Activated T-cell treated with anti-CD3 and anti-CD28 coated beads for 48 hours (primary cell): ENCODE data around the gene ATP8B2.
"Not testable (repeated sequence)": the region's sequence is repeated elsewhere in the genome, so short reads cannot be mapped to it uniquely, and the experiment has no call there.

Experiments used
- DNase-seq: peaks from one replicate; pipeline ENCODE4 v3.0.0-alpha.2; 2020; ENCODE audit warnings: low read depth

The ATP8B2 gene

GRCh38 chr1:154347961-154348360 is 22.6 kb downstream of the ATP8B2 start:
- no peak for DNase-seq

- no peak for DNase-seq
Observed at GRCh38 chr1:154348429-154349076, 23.2 kb downstream of the ATP8B2 start.

GRCh38 chr1:154349121-154349520 is 23.8 kb downstream of the ATP8B2 start:
- DNase-seq, result no peak

GRCh38 chr1:154350383-154350782 is 25.1 kb downstream of the ATP8B2 start:
- DNase-seq, result no peak

GRCh38 chr1:154351363-154352068 is 26.2 kb downstream of the ATP8B2 start:
- no peak for DNase-seq

GRCh38 chr1:154352245-154352580 is 26.9 kb downstream of the ATP8B2 start:
- DNase-seq, result no peak

GRCh38 chr1:154352581-154353459 is 27.5 kb downstream of the ATP8B2 start:
- DNase-seq, result peak; percentile 39

GRCh38 chr1:154353460-154353904 is 28.2 kb downstream of the ATP8B2 start:
- DNase-seq, result no peak

- DNase-seq, result no peak
Observed at GRCh38 chr1:154353966-154354365, 28.6 kb downstream of the ATP8B2 start.

- DNase-seq, result no peak
Observed at GRCh38 chr1:154358519-154358918, 33.2 kb downstream of the ATP8B2 start.

GRCh38 chr1:154360288-154360687 is 35.0 kb downstream of the ATP8B2 start:
- DNase-seq, result no peak

- not testable (repeated sequence) for DNase-seq
Observed at GRCh38 chr1:154360881-154361280, 35.6 kb downstream of the ATP8B2 start.

- DNase-seq, result no peak
Observed at GRCh38 chr1:154361357-154361756, 36.0 kb downstream of the ATP8B2 start.

GRCh38 chr1:154371436-154371835 is 46.1 kb downstream of the ATP8B2 start:
- no peak for DNase-seq

GRCh38 chr1:154373777-154374357 is 48.5 kb downstream of the ATP8B2 start:
- DNase-seq, result peak; percentile 23

- no peak for DNase-seq
Observed at GRCh38 chr1:154379301-154379700, 54.0 kb downstream of the ATP8B2 start.

GRCh38 chr1:154384650-154385489 is 59.5 kb downstream of the ATP8B2 start:
- DNase-seq, result no peak

GRCh38 chr1:154386643-154387352 is 61.5 kb downstream of the ATP8B2 start:
- peak; percentile 76 for DNase-seq

- no peak for DNase-seq
Observed at GRCh38 chr1:154391086-154391770, 65.9 kb downstream of the ATP8B2 start.

GRCh38 chr1:154398141-154398540 is 72.8 kb downstream of the ATP8B2 start:
- DNase-seq, result no peak
